Measurements from ENCODE around the gene CXCL16. TPM values are rescaled to one million over a fixed set of nuclear protein-coding genes. Genes with fewer than 3 reads are reported as not detected.
A peak's percentile ranks its signal among the peaks of the same experiment; 100 is the strongest.
"Not testable (repeated sequence)": the region's sequence is repeated elsewhere in the genome, so short reads cannot be mapped to it uniquely, and the experiment has no call there.

The CXCL16 gene
- polyA plus RNA-seq, 6 donors from 2014 or later = 12.2 to 19.8 (median 18.4) TPM

GRCh38 chr17:4712526-4712925 is 27.2 kb downstream of the CXCL16 start:
- Mint-ChIP-seq H3K27ac (peak overlapping the region in 2 of 6 donors; percentile 56 to 83), H3K27me3 (no peaks in the 10 kb centered on the region), H3K4me1 (peaks cover 36 to 53% (median 46%) of the 10 kb centered on the region in 3 donors), H3K36me3 (no peaks in the 10 kb centered on the region), H3K9me3 (no peaks in the 10 kb centered on the region), H3K4me3 (peak overlapping the region in 4 of 8 donors; percentile 45 to 93 (median 70))
- ATAC-seq (ENCODE audit: low read depth in 2 of 2) = no peak
- no peak for DNase-seq

GRCh38 chr17:4711661-4712181 is 28.0 kb downstream of the CXCL16 start:
- Mint-ChIP-seq H3K4me1 (peaks cover 36 to 53% (median 46%) of the 10 kb centered on the region in 3 donors), H3K4me3 (peak overlapping the region; percentile 75 to 97 (median 88)), H3K36me3 (no peaks in the 10 kb centered on the region), H3K9me3 (no peaks in the 10 kb centered on the region), H3K27me3 (no peaks in the 10 kb centered on the region), H3K27ac (peak overlapping the region in 4 of 6 donors; percentile 59 to 94 (median 88))
- ATAC-seq (ENCODE audit: low read depth in 2 of 2) (no peak), DNase-seq (peak; percentile 29)

DNA sequence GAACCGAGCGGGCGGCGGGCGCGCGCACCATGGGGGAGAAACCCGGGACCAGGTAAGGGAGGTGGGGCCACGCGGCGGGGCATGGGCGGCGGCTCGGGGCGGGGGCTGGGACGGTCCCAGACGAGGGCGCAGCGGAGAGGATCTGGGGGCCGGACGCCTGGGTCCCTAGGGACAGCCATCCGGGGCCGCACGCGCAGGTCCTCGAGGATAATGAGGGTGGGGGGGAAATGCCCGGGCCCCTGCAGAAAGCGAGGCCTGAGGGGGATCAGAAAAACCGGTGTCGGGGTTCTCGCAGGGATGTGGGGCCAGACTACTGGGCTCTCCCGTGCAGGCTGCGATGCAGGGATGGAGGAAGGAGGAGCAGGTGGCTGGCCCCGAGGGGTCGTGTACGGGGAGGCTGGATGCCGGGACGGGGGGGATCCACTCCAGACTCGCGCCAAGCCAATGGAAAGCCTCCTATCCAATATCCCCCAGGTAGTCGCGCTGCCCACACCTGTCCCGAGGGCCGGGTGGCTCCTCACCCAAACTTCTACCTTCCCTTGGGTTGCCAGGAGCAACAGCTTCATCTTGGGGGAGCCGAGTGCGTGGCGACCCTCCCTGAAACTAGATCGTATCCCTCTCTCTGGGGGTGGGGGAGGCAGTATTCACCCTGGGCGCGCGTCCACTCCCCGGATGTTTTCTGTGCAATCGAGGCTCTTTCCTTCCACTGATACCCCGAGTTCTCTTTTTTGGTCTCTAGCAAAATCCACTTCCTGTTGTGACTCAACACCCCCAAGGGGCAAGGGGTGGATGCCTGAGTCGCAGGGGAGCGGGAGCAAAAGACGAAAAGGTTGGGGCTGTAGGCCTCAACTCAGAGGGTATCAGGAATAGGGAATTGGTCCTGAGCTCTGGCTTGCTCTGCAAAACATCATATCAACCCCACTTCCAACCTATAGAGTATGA is 28.8 kb downstream of the CXCL16 start:
- Mint-ChIP-seq H3K4me3 (peak overlapping the region; percentile 75 to 97 (median 91)), H3K27ac (peak overlapping the region; percentile 59 to 99 (median 88)), H3K4me1 (peaks cover 36 to 53% (median 49%) of the 10 kb centered on the region in 3 donors), H3K27me3 (no peaks in the 10 kb centered on the region), H3K9me3 (no peaks in the 10 kb centered on the region), H3K36me3 (no peaks in the 10 kb centered on the region)
- ATAC-seq (ENCODE audit: low read depth in 2 of 2) = no peak
- peak; percentile 30 for DNase-seq

DNA sequence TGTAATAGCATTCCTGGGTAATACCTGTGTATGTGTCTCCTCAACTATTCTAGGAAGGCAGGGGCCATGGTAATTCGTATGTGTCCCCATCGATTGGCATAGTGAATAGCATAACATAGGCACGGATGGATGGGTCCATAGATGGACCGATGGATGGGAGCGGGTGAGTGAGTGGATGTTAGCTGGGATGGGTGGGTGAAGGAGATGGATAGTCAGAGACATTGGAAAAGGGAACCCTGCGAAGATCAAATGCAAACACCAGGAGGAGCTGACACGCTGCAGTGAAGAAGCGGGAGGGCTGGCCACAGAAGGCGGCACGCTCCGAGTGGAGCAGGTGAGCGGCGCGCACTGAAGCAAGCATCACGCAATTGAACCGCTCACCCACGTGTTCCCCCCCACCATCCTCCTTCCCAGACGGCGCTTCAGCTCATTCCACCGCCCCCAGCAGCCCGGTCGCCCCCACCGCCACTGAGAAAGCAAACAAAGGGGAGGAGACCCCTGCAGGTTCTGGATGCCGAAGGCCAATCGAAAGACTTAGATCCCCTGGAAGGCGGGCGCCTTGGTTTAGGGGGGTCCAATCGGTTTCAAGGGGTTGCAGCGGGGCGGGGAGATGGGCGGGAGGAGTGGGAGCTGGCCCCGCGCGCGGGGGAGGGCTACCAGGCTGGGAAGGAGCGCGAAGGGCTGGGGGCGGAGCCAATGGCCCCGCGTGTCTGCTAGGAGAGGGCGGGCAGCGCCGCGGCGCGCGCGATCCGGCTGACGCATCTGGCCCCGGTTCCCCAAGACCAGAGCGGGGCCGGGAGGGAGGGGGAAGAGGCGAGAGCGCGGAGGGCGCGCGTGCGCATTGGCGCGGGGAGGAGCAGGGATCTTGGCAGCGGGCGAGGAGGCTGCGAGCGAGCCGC is 29.7 kb downstream of the CXCL16 start, which contains the start of gene ARRB2:
ARRB2 (plus strand) TSS at position 839 of the 899 bp plus-strand sequence. CDS start 90 bp downstream, outside the sequence.
- peak within 1 kb of the TSS; percentile 75 to 97 (median 91) for H3K4me3 Mint-ChIP-seq
- no peaks in the 10 kb centered on the region for H3K27me3 Mint-ChIP-seq
- ATAC-seq (ENCODE audit: low read depth in 2 of 2) (peak; percentile 80 to 83), DNase-seq (peak; percentile 97)
- peaks cover 28 to 49% (median 47%) of the 10 kb centered on the region in 3 donors for H3K4me1 Mint-ChIP-seq
- H3K9me3 Mint-ChIP-seq = no peaks in the 10 kb centered on the region
- H3K36me3 Mint-ChIP-seq = no peaks in the 10 kb centered on the region
- peak within 1 kb of the TSS; percentile 59 to 99 (median 89) for H3K27ac Mint-ChIP-seq

- H3K9me3 Mint-ChIP-seq = no peaks in the 10 kb centered on the region
- no peaks in the 10 kb centered on the region for H3K36me3 Mint-ChIP-seq
- H3K4me1 Mint-ChIP-seq = peaks cover 24 to 45% (median 43%) of the 10 kb centered on the region in 3 donors
- DNase-seq (peak; percentile 42), ATAC-seq (ENCODE audit: low read depth in 2 of 2) (no peak)
- peak overlapping the region in 2 of 6 donors; percentile 47 to 83 for H3K27ac Mint-ChIP-seq
- H3K4me3 Mint-ChIP-seq = peak overlapping the region in 7 of 8 donors; percentile 32 to 94 (median 69)
- H3K27me3 Mint-ChIP-seq = no peaks in the 10 kb centered on the region
Observed at GRCh38 chr17:4708436-4708835, 31.3 kb downstream of the CXCL16 start.

DNA sequence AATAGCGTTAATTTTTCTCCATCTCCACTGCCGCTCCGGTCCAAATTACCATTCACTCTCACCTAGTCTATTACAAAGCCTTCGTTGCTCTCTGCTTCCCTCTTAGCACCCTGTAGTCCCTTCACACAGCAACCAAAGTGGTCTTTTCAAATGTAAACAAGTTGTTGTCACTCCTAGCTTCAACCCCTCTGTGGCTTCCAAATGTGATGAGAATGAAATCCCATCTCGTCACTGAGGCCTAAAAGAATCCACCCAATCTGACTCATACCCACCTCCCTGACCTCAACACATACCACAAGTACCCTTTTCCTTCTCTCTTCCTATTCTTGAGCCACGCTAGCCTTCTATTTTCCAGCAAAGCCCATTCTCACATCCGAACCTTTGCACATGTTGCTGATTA is 33.6 kb downstream of the CXCL16 start:
- no peak for ATAC-seq (ENCODE audit: low read depth in 2 of 2)
- DNase-seq = no peak
- peak overlapping the region in 3 of 6 donors; percentile 9 to 49 (median 30) for H3K27ac Mint-ChIP-seq
- H3K9me3 Mint-ChIP-seq = no peaks in the 10 kb centered on the region
- H3K4me1 Mint-ChIP-seq = peaks cover 35 to 48% (median 37%) of the 10 kb centered on the region in 3 donors
- peak overlapping the region in 7 of 8 donors; percentile 37 to 95 (median 87) for H3K4me3 Mint-ChIP-seq
- no peaks in the 10 kb centered on the region for H3K27me3 Mint-ChIP-seq
- H3K36me3 Mint-ChIP-seq = no peaks in the 10 kb centered on the region

GRCh38 chr17:4704991-4705390 is 34.7 kb downstream of the CXCL16 start:
- ATAC-seq (ENCODE audit: low read depth in 2 of 2) = no peak
- no peak for DNase-seq
- H3K9me3 Mint-ChIP-seq = no peaks in the 10 kb centered on the region
- H3K4me1 Mint-ChIP-seq = peaks cover 32 to 47% (median 34%) of the 10 kb centered on the region in 3 donors
- no peaks in the 10 kb centered on the region for H3K27me3 Mint-ChIP-seq
- no peaks in the 10 kb centered on the region for H3K36me3 Mint-ChIP-seq
- H3K4me3 Mint-ChIP-seq = peak overlapping the region; percentile 85 to 95 (median 91)
- peak overlapping the region; percentile 89 to 96 (median 94) for H3K27ac Mint-ChIP-seq

DNA sequence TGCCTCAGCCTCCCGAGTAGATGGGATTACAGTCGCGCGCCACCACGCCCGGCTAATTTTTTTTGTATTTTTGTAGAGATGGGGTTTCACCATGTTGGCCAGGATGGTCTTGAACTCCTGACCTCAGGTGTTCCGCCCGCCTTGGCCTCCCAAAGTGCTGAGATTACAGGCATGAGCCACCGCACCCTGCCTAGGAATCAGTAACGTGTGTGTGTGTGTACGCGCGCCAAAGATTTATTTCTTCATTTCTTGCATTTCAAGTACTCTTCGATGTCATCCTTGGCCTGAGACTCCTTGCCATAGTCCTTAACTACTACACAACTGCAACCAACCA is 35.2 kb downstream of the CXCL16 start:
- H3K4me1 Mint-ChIP-seq = peaks cover 28 to 42% (median 30%) of the 10 kb centered on the region in 3 donors
- not testable (repeated sequence) for DNase-seq

DNA sequence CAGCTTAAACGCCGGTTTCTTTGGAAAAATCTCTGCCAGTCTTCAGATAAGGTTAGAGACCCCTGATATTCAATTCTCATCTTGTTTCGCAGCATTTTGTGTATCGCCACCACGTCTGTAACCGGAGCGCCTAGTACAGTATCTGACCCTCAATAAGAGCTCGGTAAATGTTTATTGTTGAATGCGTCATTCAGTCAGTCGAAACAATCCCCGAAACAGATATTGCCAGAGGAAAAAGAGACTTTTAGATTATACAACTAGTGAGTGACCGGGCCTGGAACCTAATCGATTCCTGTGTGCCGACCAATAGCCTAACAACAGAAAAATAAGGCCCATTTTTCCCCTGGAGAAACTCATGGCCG is 36.4 kb downstream of the CXCL16 start:
- H3K27ac Mint-ChIP-seq = peak overlapping the region; percentile 64 to 94 (median 83)
- H3K4me3 Mint-ChIP-seq = peak overlapping the region; percentile 85 to 95 (median 91)
- ATAC-seq (ENCODE audit: low read depth in 2 of 2) (no peak), DNase-seq (no peak)
- H3K27me3 Mint-ChIP-seq = no peaks in the 10 kb centered on the region
- no peaks in the 10 kb centered on the region for H3K9me3 Mint-ChIP-seq
- peaks cover 25 to 42% (median 28%) of the 10 kb centered on the region in 3 donors for H3K4me1 Mint-ChIP-seq
- H3K36me3 Mint-ChIP-seq = no peaks in the 10 kb centered on the region

More for the DNA sequence above, 35.2 kb downstream of the CXCL16 start:
- peak overlapping the region; percentile 89 to 96 (median 94) for H3K27ac Mint-ChIP-seq
- not testable (repeated sequence) for ATAC-seq (ENCODE audit: low read depth in 2 of 2); H3K36me3 Mint-ChIP-seq; H3K9me3 Mint-ChIP-seq; H3K27me3 Mint-ChIP-seq
- peak overlapping the region; percentile 85 to 95 (median 91) for H3K4me3 Mint-ChIP-seq

DNA sequence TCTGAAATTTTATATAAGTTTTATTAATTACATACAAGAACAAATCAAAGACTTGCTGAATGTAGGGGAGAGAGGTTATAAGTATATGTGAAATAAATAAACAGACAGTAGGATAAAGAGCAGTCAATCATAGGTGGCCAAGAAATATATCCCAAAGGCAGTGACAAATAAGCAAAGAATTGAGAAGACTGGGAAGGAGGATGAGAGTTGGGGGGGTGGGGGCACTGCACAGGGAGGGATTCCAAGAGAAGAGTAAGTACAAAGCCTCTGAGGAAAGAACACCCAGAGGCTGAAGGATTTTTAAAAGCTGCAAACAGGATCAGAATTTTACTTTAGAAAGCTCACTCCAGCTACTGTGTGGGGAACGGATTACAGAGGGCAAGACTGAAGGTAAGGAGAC is 38.6 kb downstream of the CXCL16 start:
- Mint-ChIP-seq H3K4me3 (peak overlapping the region in 1 of 8 donors; percentile 94), H3K4me1 (peaks cover 37 to 47% (median 39%) of the 10 kb centered on the region in 3 donors), H3K27me3 (no peaks in the 10 kb centered on the region), H3K27ac (peak overlapping the region in 2 of 6 donors; percentile 45 to 84), H3K9me3 (no peaks in the 10 kb centered on the region), H3K36me3 (peaks cover 0 to 7% of the 10 kb centered on the region in 2 donors)
- no peak for DNase-seq
- ATAC-seq (ENCODE audit: low read depth in 2 of 2) = no peak

DNA sequence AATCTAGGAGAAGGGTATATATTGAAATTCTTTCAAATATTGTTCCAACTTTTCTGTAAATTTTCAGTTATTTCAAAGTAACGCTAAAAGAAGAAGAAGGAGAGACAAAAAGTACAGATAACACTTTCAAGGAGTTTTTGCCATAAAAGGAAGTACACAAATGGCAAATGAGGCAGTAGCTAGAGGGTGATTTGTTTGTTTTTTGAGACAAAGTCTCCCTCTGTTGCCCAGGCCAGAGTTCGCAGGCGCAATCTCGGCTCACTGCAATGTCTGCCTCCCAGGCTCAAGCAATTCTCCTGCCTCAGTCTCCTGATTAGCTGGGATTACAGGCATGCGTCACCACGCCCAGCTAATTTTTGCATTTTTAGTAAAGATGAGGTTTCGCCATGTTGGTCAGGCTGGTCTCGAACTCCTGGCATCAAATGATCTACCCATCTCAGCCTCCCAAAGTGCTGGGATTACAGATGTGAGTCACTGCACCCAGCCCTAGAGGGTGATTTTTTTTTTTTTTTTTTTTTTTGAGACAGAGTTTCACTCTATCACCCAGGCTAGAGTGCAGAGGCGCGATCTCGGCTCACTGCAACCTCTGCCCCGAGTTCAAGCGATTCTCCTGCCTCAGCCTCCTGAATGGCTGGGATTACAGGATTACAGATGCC is 40.2 kb downstream of the CXCL16 start:
- H3K27me3 Mint-ChIP-seq; DNase-seq; ATAC-seq (ENCODE audit: low read depth in 2 of 2); H3K36me3 Mint-ChIP-seq; H3K27ac Mint-ChIP-seq; H3K9me3 Mint-ChIP-seq: not testable (repeated sequence)
- Mint-ChIP-seq H3K4me1 (peaks cover 29 to 34% (median 33%) of the 10 kb centered on the region in 3 donors), H3K4me3 (peak overlapping the region in 1 of 8 donors; percentile 41)

DNA sequence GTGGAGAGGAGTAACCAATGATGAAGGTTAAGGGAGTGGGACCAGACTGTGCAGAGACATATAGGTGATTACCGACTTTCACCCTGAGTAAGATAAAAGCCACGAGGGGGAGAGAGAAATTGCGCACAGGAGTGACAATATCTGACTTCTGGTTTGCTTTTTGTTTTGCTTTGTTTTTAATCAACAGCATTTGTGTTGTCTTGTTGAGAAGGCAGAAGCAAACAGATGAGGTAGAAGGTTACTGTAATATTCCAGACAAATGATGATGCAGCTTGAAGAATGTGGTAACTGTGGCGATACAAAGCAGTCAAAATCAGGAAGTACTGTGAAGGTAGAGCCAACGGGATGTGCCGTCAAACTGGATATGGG is 43.3 kb downstream of the CXCL16 start:
- peaks cover 14 to 31% (median 26%) of the 10 kb centered on the region in 3 donors for H3K4me1 Mint-ChIP-seq
- peaks cover 0 to 7% of the 10 kb centered on the region in 2 donors for H3K36me3 Mint-ChIP-seq
- no peaks in the 10 kb centered on the region for H3K27me3 Mint-ChIP-seq
- H3K27ac Mint-ChIP-seq = peak overlapping the region in 5 of 6 donors; percentile 43 to 76 (median 54)
- no peak for DNase-seq
- peak in 1 of 2 donors; percentile 57 for ATAC-seq (ENCODE audit: low read depth in 2 of 2)
- no peaks in the 10 kb centered on the region for H3K9me3 Mint-ChIP-seq
- peak overlapping the region in 2 of 8 donors; percentile 18 to 24 for H3K4me3 Mint-ChIP-seq
